GM19395 (cell line): ENCODE results near the gene NCOA6.

ENCODE experiments used
- ATAC-seq: cut with Tn5 transposase; IDR thresholded peaks from one replicate; pipeline ENCODE4 v1.9.1; 2021; ENCODE audit warnings: mild to moderate bottlenecking, moderate library complexity; ENCODE audit not compliant: unreplicated experiment

The NCOA6 gene

GRCh38 chr20:34705397-34706301, 119.8 kb downstream of the NCOA6 start:
- no peak for ATAC-seq

- ATAC-seq = no peak
These were observed 120.4 kb downstream of the NCOA6 start for GRCh38 chr20:34705008-34705396.

GRCh38 chr20:34704177-34705007, 121.1 kb downstream of the NCOA6 start, which contains the start of gene TP53INP2:
Gene TP53INP2, plus strand, starts transcription at chr20:34704344. Its CDS starts 4,396 bp downstream, at chr20:34708740.
- peak; percentile 41 for ATAC-seq

GRCh38 chr20:34703424-34704176, 121.9 kb downstream of the NCOA6 start:
- ATAC-seq = no peak

GRCh38 chr20:34703061-34703423, 122.4 kb downstream of the NCOA6 start:
- no peak for ATAC-seq

- ATAC-seq = no peak
These were observed 123.9 kb downstream of the NCOA6 start for GRCh38 chr20:34701405-34702085.

DNA sequence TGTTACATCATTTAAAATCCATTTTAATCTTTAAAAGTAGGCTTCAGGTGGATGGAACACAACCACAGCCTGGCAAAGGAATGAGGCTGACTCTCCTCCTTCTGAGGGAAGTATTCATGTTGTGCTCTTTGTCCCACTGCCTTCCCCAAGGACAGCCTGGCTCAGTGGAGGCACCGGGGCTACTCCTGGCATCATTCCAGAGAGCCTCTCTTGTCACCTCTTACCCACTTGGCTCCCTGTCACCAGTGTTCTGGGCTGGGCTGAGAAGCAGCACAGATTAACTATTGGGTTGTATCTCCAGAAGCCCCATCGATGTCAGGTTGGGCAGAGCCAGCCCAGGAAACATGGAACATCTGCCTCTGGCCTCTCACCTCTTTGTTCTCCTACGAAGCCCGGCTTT, 132.0 kb downstream of the NCOA6 start:
- ATAC-seq = no peak

- ATAC-seq = no peak
These were observed 133.6 kb downstream of the NCOA6 start for GRCh38 chr20:34691838-34692237.

DNA sequence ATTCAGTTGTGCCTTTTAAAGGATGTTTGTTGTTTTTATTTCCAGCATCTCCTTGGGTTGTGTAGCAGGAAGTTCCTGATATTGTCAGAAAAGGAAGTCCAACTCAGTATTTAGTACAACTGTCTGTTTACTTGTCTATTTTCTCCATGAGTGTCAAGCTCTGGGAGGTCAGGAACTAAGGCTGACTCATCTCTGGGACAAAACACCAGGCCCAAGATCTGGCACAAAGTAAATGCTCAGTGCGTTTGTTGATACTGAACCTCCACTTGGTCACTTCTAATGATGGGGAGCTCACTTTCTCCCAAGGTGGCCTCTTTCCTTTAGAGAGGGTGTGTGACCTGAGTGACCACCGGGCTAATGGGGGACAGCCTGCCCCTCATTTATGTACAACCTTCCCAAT, 136.0 kb downstream of the NCOA6 start:
- no peak for ATAC-seq

DNA sequence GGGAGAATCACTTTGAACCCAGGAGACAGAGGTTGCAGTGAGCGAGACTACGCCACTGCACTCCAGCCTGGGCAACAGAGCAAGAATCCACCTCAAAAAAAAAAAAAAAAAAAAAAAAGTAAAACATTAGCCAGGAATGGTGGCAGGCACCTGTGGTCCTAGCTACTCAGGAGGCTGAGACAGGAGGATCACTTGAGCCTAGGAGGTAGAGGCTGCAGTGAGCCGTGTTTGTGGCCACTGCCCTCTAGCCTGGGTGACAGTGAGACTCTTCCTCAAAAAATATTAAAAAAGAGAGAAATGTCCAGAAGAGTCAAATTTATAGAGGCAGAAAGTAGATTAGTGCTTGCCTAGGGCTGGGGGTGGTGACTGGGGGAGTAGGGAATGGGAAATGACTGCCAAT, 141.8 kb downstream of the NCOA6 start:
- ATAC-seq = no peak

GRCh38 chr20:34680586-34681175, 144.8 kb downstream of the NCOA6 start:
- no peak for ATAC-seq

GRCh38 chr20:34676642-34677373, 148.6 kb downstream of the NCOA6 start, which contains the start of gene PIGU:
Gene PIGU, minus strand, starts transcription at chr20:34677092. Its CDS starts 7 bp downstream, at chr20:34677085.
- peak; percentile 85 for ATAC-seq

- ATAC-seq = no peak
These were observed 149.3 kb downstream of the NCOA6 start for GRCh38 chr20:34675993-34676641.

DNA sequence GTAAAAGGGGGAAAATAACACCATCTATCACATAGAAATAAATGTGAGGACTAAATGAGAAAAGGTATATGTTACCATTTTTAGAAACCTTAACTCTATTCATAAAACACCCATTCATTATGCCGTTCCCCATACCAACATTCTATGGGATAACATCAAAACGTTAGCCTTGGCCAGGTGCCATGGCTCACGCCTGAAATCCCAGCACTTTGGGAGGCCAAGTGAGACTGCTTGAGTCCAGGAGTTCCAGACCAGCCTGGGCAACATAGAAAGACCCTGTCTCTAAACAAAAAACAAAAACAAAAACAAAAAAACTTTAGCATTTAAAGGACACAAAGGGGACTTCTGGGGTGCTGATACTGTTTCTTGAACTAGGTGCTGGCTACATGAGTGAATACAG, 149.9 kb downstream of the NCOA6 start:
- ATAC-seq = no peak

DNA sequence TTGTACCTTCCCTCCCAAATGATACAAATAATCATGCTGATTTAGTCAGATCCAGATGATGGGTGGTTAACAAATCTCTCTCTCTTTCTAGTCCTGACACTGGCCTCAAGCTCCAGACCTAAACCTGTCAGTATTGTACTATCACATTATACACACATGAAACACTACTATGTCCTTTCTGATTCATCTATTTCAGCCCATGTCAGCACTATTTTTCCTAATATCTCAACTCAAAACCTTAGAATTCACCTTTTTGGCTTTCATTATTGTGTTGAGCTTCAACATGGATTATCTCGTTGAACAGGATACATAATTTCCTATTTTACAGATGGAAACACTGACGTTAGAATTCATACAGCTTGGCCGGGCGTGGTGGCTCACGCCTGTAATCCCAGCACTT, 152.0 kb downstream of the NCOA6 start:
- ATAC-seq = no peak

- ATAC-seq = no peak
These were observed 156.4 kb downstream of the NCOA6 start for GRCh38 chr20:34669094-34669493.
